Stimulated activated CD4-positive, alpha-beta T cell treated with anti-CD3 and anti-CD28 coated beads, Interleukin-4, amount 100 ng/mL, for 4 hours (primary cell): ENCODE data around the gene WLS.

Experiments
- DNase-seq, 2 experiments: peaks; one replicate each; pipeline ENCODE4 v3.0.0-alpha.2; 2020

The WLS gene

DNA sequence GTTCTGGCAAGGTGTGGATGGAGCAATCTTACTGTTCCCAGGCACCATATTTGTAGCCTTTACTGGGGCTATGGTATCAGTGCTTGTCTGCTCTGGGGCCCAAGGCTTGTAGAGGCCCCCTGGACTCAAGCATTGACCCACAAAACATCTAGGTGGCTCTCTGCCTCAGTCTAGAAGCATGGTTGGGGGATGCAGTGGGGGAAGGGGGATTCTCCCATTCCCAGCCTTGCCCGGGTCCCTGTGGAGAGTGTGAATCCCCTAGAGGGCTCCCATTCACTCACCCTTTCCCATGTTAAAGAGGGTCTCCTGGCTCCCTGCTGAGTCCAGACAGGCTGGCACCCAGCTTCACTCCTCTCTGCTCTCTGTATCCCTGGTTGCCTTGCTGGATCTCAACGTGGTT, 153.7 kb downstream of the WLS start:
- no peak for DNase-seq
